ENCODE results near the gene CAPZA1.

CAPZA1 gene

GRCh38 chr1:112678605-112679004, 59.0 kb downstream of the CAPZA1 start:
- DNase-seq = no peak

- no peak for DNase-seq
Measured at GRCh38 chr1:112685913-112686312, 66.3 kb downstream of the CAPZA1 start.

GRCh38 chr1:112686417-112686816, 66.8 kb downstream of the CAPZA1 start:
- DNase-seq = no peak

- DNase-seq = no peak
Measured at GRCh38 chr1:112686835-112687234, 67.2 kb downstream of the CAPZA1 start.

- no peak for DNase-seq
Measured at GRCh38 chr1:112687361-112687760, 67.7 kb downstream of the CAPZA1 start.

- DNase-seq = no peak
Measured at GRCh38 chr1:112687785-112688496, 68.3 kb downstream of the CAPZA1 start.

- no peak for DNase-seq
Measured at GRCh38 chr1:112688781-112689193, 69.2 kb downstream of the CAPZA1 start.

GRCh38 chr1:112689196-112689841, 69.7 kb downstream of the CAPZA1 start:
- DNase-seq = no peak

GRCh38 chr1:112689842-112690237, 70.2 kb downstream of the CAPZA1 start:
- no peak for DNase-seq

- DNase-seq = no peak
Measured at GRCh38 chr1:112692681-112693080, 73.0 kb downstream of the CAPZA1 start.

- no peak for DNase-seq
Measured at GRCh38 chr1:112693821-112694220, 74.2 kb downstream of the CAPZA1 start.

- no peak for DNase-seq
Measured at GRCh38 chr1:112694363-112694929, 74.8 kb downstream of the CAPZA1 start.

- DNase-seq = no peak
Measured at GRCh38 chr1:112695276-112695675, 75.6 kb downstream of the CAPZA1 start.

- no peak for DNase-seq
Measured at GRCh38 chr1:112696578-112697314, 77.1 kb downstream of the CAPZA1 start.

- no peak for DNase-seq
Measured at GRCh38 chr1:112697781-112698201, 78.2 kb downstream of the CAPZA1 start.

- no peak for DNase-seq
Measured at GRCh38 chr1:112698366-112699310, 79.0 kb downstream of the CAPZA1 start.

GRCh38 chr1:112699425-112700144, 80.0 kb downstream of the CAPZA1 start:
- DNase-seq = no peak

GRCh38 chr1:112700290-112701226, 80.9 kb downstream of the CAPZA1 start:
- DNase-seq = peak; percentile 75

GRCh38 chr1:112701227-112702066, 81.8 kb downstream of the CAPZA1 start:
- DNase-seq = no peak

- no peak for DNase-seq
Measured at GRCh38 chr1:112702067-112702395, 82.4 kb downstream of the CAPZA1 start.
